ENCODE results near the gene SLC35B4.

The SLC35B4 gene

DNA sequence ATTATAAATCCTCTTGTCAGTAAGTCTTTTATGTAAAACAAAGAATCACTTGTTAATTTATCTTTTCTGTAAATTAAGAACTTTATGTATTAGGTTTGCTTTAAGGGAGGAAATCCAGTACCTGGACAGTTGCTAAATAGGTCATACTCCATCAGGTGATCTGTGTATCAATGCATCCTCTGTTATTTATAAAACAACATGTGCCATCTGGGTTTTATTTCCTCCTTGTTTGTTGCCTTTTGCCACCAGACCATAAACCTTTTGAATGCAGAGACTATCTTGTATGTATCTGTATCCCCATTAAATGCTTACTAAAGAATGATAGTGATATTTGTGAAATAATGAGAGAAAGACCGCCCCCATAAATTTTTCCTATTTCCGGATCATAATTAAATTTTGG lies 70.0 kb downstream of the SLC35B4 start:
- H3K4me1 Mint-ChIP-seq: no peaks in the 10 kb centered on the region

DNA sequence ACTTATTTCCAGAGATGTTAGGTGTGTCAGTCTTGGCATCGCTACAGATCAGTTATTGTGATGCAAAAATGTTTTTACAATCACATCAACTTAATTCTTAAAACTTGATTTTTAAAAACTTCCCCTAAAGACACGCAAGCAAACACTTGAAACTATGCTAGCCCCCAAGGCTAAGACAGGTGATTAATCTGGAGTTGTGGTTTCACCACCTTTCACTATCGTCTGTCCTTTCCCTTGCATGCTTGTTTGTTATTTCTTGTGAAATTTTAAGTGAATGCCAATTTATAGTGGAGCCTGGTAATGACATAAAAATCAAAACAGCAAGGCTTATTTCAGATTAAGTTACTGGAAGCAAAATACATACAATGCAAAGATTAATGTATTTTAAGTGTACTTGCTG lies 70.4 kb downstream of the SLC35B4 start:
- peaks cover 13% of the 10 kb centered on the region for H3K9me3 Mint-ChIP-seq
- TF ChIP-seq CTCF (IDR thresholded peaks at IDR 0.05; ENCODE audit: unreplicated experiment in 3 of 3): no peak
- no peaks in the 10 kb centered on the region for H3K27me3 Mint-ChIP-seq (ENCODE audit: low read depth)
- H3K36me3 Mint-ChIP-seq (ENCODE audit: low read depth): no peaks in the 10 kb centered on the region
- no peak overlapping the region for H3K4me3 Mint-ChIP-seq
- no peak overlapping the region for H3K27ac Mint-ChIP-seq
- H3K4me1 Mint-ChIP-seq: no peaks in the 10 kb centered on the region

More for the DNA sequence above, 70.0 kb downstream of the SLC35B4 start:
- Mint-ChIP-seq H3K36me3 (ENCODE audit: low read depth) (no peaks in the 10 kb centered on the region), H3K27ac (no peak overlapping the region), H3K4me3 (no peak overlapping the region), H3K9me3 (peaks cover 9% of the 10 kb centered on the region), H3K27me3 (ENCODE audit: low read depth) (no peaks in the 10 kb centered on the region)
- TF ChIP-seq CTCF (IDR thresholded peaks at IDR 0.05; ENCODE audit: unreplicated experiment in 3 of 3): no peak

GRCh38 chr7:134245253-134245652 lies 71.5 kb downstream of the SLC35B4 start:
- Mint-ChIP-seq H3K4me3 (no peak overlapping the region), H3K36me3 (ENCODE audit: low read depth) (peaks cover 4% of the 10 kb centered on the region), H3K9me3 (peaks cover 17% of the 10 kb centered on the region), H3K4me1 (no peaks in the 10 kb centered on the region), H3K27me3 (ENCODE audit: low read depth) (no peaks in the 10 kb centered on the region), H3K27ac (no peak overlapping the region)
- no peak for TF ChIP-seq CTCF (IDR thresholded peaks at IDR 0.05; ENCODE audit: unreplicated experiment in 3 of 3)

Measured in nephron (organoid).